HepG2 (cell line): ENCODE data around the gene OPA3. TPM values are rescaled to one million over a fixed set of nuclear protein-coding genes. Genes with fewer than 3 reads are reported as not detected.
A peak's percentile ranks its signal among the peaks of the same experiment; 100 is the strongest.

Experiments
- ARNT2 ChIP-seq: sonication (generic); formaldehyde crosslinking; IDR thresholded peaks from 2 replicates; pipeline ENCODE4 v1.8.0; 2022; ENCODE audit warnings: mild to moderate bottlenecking, low read depth, missing genetic modification reagents, moderate library complexity
- DR1 ChIP-seq: sonication (generic); formaldehyde crosslinking; IDR thresholded peaks from 2 replicates; pipeline ENCODE4 v1.8.0; 2021; ENCODE audit warnings: mild to moderate bottlenecking, missing genetic modification reagents, inconsistent platforms
- FOXA3 ChIP-seq: IDR thresholded peaks from 2 replicates; pipeline ENCODE4 v1.6.1; 2016; ENCODE audit warnings: missing genetic modification reagents, missing compliant biosample characterization
- GABPB1 ChIP-seq: IDR thresholded peaks from 2 replicates; pipeline ENCODE4 v1.6.1; 2016; ENCODE audit warnings: mild to moderate bottlenecking, missing genetic modification reagents, moderate library complexity, missing compliant biosample characterization
- IKZF4 ChIP-seq: sonication (generic); formaldehyde crosslinking; IDR thresholded peaks from 2 replicates; pipeline ENCODE4 v1.5.1; 2020; ENCODE audit warnings: borderline replicate concordance, mild to moderate bottlenecking, low read depth, missing genetic modification reagents; ENCODE audit errors: not compliant biosample characterization
- MIER3 ChIP-seq: IDR thresholded peaks from 2 replicates; pipeline ENCODE4 v1.6.1; 2016; ENCODE audit warnings: missing compliant biosample characterization, borderline replicate concordance
- MLLT10 ChIP-seq: sonication (generic); formaldehyde crosslinking; IDR thresholded peaks from 2 replicates; pipeline ENCODE4 v1.4.0; 2020; ENCODE audit warnings: missing genetic modification reagents
- MYC ChIP-seq: sonication (generic); formaldehyde crosslinking; IDR thresholded peaks from 2 replicates; pipeline ENCODE4 v1.9.0; 2021; ENCODE audit warnings: missing genetic modification reagents, borderline replicate concordance
- NFATC3 ChIP-seq: sonication (generic); formaldehyde crosslinking; IDR thresholded peaks from 2 replicates; pipeline ENCODE4 v1.5.1; 2020; ENCODE audit warnings: mild to moderate bottlenecking, missing genetic modification reagents
- NFRKB ChIP-seq: fragments of 450-650 bp; IDR thresholded peaks from 2 replicates; pipeline ENCODE4 v1.6.1; 2017
- ZFP37 ChIP-seq: sonication (generic); formaldehyde crosslinking; IDR thresholded peaks from 2 replicates; pipeline ENCODE4 v1.4.0; 2020; ENCODE audit warnings: missing genetic modification reagents, borderline replicate concordance
- ZMYM3 ChIP-seq: sonication (generic); formaldehyde crosslinking; IDR thresholded peaks from 2 replicates; pipeline ENCODE4 v1.5.1; 2020; ENCODE audit warnings: mild to moderate bottlenecking, missing genetic modification reagents
- ZNF121 ChIP-seq: sonication (generic); formaldehyde crosslinking; IDR thresholded peaks from 2 replicates; pipeline ENCODE4 v1.5.0; 2020; ENCODE audit warnings: mild to moderate bottlenecking, missing genetic modification reagents
- ZNF282 ChIP-seq: fragments of 450-650 bp; IDR thresholded peaks from 2 replicates; pipeline ENCODE4 v1.6.1; 2018; ENCODE audit not compliant: partially characterized antibody
- polyA plus RNA-seq, 8 experiments: library from polyadenylated mRNA; depleted of rRNA in 3 of 8; stranded (reverse) in 7 of 8; unstranded in 1 of 8; fragments of >200 nt; fragmentation: Illumina TruSeq in 4 of 8; extraction: Trizol in 4 of 8; gene quantifications; 2 replicates each; pipeline versions ENCODE4 v1.2.1 to v1.2.3, GENCODE V29; 2011 to 2016; ENCODE audit warnings: low read depth in 4 of 8, missing spikeins in 1 of 8, mixed read lengths in 1 of 8; ENCODE audit not compliant: insufficient read depth in 1 of 8
- total RNA-seq, 5 experiments: library from RNA; depleted of rRNA; stranded (reverse); fragments of >200 nt; fragmentation: Illumina TruSeq; extraction: Trizol; gene quantifications; 2 replicates each; pipeline ENCODE4 v1.2.3, GENCODE V29; 2016; ENCODE audit warnings: low read depth in 1 of 5
- TF ChIP-seq, protein P1 (sequence below): IDR thresholded peaks from 2 replicates; pipeline ENCODE4 v1.6.1; 2016; ENCODE audit warnings: missing compliant biosample characterization, missing genetic modification reagents, borderline replicate concordance
- TF ChIP-seq, protein P2 (sequence below): sonication (generic); formaldehyde crosslinking; conservative IDR thresholded peaks from 2 replicates; pipeline ENCODE4 v1.4.0; 2020; ENCODE audit warnings: mild to moderate bottlenecking, missing genetic modification reagents, moderate library complexity
- TF ChIP-seq, protein P3 (sequence below): sonication (generic); formaldehyde crosslinking; IDR thresholded peaks from 2 replicates; pipeline ENCODE4 v1.4.0; 2020; ENCODE audit warnings: low read depth, missing genetic modification reagents
- TF ChIP-seq, protein P4 (sequence below): IDR thresholded peaks from 2 replicates; pipeline ENCODE4 v1.4.0; 2020; ENCODE audit warnings: mild to moderate bottlenecking, missing genetic modification reagents

The OPA3 gene
- total and polyA plus RNA-seq, 2 of the 13 experiments (the other 11 are each of a cell fraction or from before 2014, with no cell fraction given): 8.3 to 17.7 TPM

DNA sequence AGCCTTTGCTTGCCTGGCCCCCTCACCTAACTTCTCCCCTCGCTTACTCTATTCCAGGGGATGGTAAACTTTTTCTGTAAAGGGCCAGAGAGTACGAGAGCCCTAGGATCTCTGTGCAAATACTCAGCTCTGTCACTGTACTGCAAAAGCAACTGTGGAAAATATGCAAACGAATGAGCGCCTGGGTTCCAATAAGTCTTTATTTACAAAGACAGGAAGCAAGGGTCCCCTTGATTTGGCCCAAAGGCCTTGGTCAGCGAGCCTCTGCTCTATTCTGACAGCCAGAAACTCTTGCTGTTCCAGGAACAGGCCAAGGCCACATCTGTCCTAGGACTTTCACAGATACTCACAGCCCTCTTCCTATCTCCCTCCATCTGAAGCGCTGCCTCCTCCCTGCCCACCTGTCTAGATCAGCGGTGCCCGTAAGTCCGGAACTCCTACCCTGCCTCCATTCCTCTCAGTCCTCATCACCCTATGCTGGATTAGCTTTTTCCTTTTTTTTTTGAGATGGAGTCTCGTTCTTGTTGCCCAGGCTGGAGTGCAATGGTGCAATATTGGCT, 37.3 kb downstream of the OPA3 start (continued):
- TF ChIP-seq, protein P1, sequence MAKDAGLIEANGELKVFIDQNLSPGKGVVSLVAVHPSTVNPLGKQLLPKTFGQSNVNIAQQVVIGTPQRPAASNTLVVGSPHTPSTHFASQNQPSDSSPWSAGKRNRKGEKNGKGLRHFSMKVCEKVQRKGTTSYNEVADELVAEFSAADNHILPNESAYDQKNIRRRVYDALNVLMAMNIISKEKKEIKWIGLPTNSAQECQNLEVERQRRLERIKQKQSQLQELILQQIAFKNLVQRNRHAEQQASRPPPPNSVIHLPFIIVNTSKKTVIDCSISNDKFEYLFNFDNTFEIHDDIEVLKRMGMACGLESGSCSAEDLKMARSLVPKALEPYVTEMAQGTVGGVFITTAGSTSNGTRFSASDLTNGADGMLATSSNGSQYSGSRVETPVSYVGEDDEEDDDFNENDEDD (CRISPR knock-in tag): no peak
- TF ChIP-seq ARNT2 (CRISPR knock-in tag): no peak
- 0 out of 2 replicates have a peak, but pooled peaks have one; percentile 17 for TF ChIP-seq FOXA3 (CRISPR knock-in tag)
- TF ChIP-seq NFATC3 (CRISPR knock-in tag): no peak
- TF ChIP-seq, protein P2, sequence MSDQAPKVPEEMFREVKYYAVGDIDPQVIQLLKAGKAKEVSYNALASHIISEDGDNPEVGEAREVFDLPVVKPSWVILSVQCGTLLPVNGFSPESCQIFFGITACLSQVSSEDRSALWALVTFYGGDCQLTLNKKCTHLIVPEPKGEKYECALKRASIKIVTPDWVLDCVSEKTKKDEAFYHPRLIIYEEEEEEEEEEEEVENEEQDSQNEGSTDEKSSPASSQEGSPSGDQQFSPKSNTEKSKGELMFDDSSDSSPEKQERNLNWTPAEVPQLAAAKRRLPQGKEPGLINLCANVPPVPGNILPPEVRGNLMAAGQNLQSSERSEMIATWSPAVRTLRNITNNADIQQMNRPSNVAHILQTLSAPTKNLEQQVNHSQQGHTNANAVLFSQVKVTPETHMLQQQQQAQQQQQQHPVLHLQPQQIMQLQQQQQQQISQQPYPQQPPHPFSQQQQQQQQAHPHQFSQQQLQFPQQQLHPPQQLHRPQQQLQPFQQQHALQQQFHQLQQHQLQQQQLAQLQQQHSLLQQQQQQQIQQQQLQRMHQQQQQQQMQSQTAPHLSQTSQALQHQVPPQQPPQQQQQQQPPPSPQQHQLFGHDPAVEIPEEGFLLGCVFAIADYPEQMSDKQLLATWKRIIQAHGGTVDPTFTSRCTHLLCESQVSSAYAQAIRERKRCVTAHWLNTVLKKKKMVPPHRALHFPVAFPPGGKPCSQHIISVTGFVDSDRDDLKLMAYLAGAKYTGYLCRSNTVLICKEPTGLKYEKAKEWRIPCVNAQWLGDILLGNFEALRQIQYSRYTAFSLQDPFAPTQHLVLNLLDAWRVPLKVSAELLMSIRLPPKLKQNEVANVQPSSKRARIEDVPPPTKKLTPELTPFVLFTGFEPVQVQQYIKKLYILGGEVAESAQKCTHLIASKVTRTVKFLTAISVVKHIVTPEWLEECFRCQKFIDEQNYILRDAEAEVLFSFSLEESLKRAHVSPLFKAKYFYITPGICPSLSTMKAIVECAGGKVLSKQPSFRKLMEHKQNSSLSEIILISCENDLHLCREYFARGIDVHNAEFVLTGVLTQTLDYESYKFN: peak; percentile 16; the same call in 1 of the 2 replicates
- TF ChIP-seq MYC: no peak
- TF ChIP-seq, protein P3, sequence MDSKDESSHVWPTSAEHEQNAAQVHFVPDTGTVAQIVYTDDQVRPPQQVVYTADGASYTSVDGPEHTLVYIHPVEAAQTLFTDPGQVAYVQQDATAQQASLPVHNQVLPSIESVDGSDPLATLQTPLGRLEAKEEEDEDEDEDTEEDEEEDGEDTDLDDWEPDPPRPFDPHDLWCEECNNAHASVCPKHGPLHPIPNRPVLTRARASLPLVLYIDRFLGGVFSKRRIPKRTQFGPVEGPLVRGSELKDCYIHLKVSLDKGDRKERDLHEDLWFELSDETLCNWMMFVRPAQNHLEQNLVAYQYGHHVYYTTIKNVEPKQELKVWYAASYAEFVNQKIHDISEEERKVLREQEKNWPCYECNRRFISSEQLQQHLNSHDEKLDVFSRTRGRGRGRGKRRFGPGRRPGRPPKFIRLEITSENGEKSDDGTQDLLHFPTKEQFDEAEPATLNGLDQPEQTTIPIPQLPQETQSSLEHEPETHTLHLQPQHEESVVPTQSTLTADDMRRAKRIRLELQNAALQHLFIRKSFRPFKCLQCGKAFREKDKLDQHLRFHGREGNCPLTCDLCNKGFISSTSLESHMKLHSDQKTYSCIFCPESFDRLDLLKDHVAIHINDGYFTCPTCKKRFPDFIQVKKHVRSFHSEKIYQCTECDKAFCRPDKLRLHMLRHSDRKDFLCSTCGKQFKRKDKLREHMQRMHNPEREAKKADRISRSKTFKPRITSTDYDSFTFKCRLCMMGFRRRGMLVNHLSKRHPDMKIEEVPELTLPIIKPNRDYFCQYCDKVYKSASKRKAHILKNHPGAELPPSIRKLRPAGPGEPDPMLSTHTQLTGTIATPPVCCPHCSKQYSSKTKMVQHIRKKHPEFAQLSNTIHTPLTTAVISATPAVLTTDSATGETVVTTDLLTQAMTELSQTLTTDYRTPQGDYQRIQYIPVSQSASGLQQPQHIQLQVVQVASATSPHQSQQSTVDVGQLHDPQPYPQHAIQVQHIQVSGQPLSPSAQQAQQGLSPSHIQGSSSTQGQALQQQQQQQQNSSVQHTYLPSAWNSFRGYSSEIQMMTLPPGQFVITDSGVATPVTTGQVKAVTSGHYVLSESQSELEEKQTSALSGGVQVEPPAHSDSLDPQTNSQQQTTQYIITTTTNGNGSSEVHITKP (CRISPR knock-in tag): no peak; the same call in 1 of the 2 replicates
- TF ChIP-seq ZMYM3: 0 out of 2 replicates have a peak, but pooled peaks have one; percentile 13
- TF ChIP-seq ZNF282: no peak
- no peak for TF ChIP-seq ZFP37 (CRISPR knock-in tag)
- no peak for TF ChIP-seq MIER3
- TF ChIP-seq DR1: no peak
- no peak for TF ChIP-seq NFRKB
- TF ChIP-seq GABPB1 (CRISPR knock-in tag): no peak
- TF ChIP-seq IKZF4: no peak
- TF ChIP-seq ZNF121 (CRISPR knock-in tag): no peak
- TF ChIP-seq, protein P4, sequence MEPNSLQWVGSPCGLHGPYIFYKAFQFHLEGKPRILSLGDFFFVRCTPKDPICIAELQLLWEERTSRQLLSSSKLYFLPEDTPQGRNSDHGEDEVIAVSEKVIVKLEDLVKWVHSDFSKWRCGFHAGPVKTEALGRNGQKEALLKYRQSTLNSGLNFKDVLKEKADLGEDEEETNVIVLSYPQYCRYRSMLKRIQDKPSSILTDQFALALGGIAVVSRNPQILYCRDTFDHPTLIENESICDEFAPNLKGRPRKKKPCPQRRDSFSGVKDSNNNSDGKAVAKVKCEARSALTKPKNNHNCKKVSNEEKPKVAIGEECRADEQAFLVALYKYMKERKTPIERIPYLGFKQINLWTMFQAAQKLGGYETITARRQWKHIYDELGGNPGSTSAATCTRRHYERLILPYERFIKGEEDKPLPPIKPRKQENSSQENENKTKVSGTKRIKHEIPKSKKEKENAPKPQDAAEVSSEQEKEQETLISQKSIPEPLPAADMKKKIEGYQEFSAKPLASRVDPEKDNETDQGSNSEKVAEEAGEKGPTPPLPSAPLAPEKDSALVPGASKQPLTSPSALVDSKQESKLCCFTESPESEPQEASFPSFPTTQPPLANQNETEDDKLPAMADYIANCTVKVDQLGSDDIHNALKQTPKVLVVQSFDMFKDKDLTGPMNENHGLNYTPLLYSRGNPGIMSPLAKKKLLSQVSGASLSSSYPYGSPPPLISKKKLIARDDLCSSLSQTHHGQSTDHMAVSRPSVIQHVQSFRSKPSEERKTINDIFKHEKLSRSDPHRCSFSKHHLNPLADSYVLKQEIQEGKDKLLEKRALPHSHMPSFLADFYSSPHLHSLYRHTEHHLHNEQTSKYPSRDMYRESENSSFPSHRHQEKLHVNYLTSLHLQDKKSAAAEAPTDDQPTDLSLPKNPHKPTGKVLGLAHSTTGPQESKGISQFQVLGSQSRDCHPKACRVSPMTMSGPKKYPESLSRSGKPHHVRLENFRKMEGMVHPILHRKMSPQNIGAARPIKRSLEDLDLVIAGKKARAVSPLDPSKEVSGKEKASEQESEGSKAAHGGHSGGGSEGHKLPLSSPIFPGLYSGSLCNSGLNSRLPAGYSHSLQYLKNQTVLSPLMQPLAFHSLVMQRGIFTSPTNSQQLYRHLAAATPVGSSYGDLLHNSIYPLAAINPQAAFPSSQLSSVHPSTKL: 0 out of 2 replicates have a peak, but pooled peaks have one; percentile 21
- no peak for TF ChIP-seq MLLT10 (CRISPR knock-in tag)
